H9 (cell line): ENCODE results near the gene NKPD1. TPM values are rescaled to one million over a fixed set of nuclear protein-coding genes. Genes with fewer than 3 reads are reported as not detected.

ENCODE experiments used
- DNase-seq: peaks from one replicate; pipeline ENCODE4 v3.0.0-alpha.2; 2017
- H2AFZ ChIP-seq: one replicate; pipeline ENCODE4 v1.6.1; 2013; ENCODE audit warnings: mild to moderate bottlenecking, low read length, control low read depth, moderate library complexity
- H2AK5ac ChIP-seq: 2 replicates; pipeline ENCODE4 v1.6.1; 2013; ENCODE audit warnings: low read length, control low read depth, mixed read lengths; ENCODE audit not compliant: insufficient read length
- H2BK120ac ChIP-seq: one replicate; pipeline ENCODE4 v1.6.1; 2013; ENCODE audit warnings: low read depth, mild to moderate bottlenecking, low read length, control low read depth, inconsistent platforms; ENCODE audit not compliant: poor library complexity, severe bottlenecking
- H2BK12ac ChIP-seq: 2 replicates; pipeline ENCODE4 v1.6.1; 2013; ENCODE audit warnings: low read length, control low read depth, mixed read lengths, low read depth; ENCODE audit not compliant: insufficient read length
- H2BK15ac ChIP-seq: 2 replicates; pipeline ENCODE4 v1.6.1; 2013; ENCODE audit warnings: low read depth, low read length, control low read depth
- H2BK20ac ChIP-seq: one replicate; pipeline ENCODE4 v1.6.1; 2013; ENCODE audit warnings: low read depth, mild to moderate bottlenecking, low read length, control low read depth, inconsistent platforms; ENCODE audit not compliant: poor library complexity, severe bottlenecking
- H2BK5ac ChIP-seq: 2 replicates; pipeline ENCODE4 v1.6.1; 2013; ENCODE audit warnings: low read length, control low read depth, mixed read lengths; ENCODE audit not compliant: insufficient read length
- H3K14ac ChIP-seq: 2 replicates; pipeline ENCODE4 v1.6.1; 2013; ENCODE audit warnings: low read length, control low read depth; ENCODE audit not compliant: insufficient read depth
- H3K18ac ChIP-seq: 2 replicates; pipeline ENCODE4 v1.6.1; 2013; ENCODE audit warnings: low read depth, mild to moderate bottlenecking, mixed read lengths, low read length, control low read depth; ENCODE audit not compliant: insufficient read length
- H3K23ac ChIP-seq: 2 replicates; pipeline ENCODE4 v1.6.1; 2013; ENCODE audit warnings: low read length, control low read depth, mixed read lengths, low read depth; ENCODE audit not compliant: insufficient read length
- H3K23me2 ChIP-seq: 2 replicates; pipeline ENCODE4 v1.6.1; 2013; ENCODE audit warnings: low read depth, mild to moderate bottlenecking, mixed read lengths, low read length, control low read depth; ENCODE audit not compliant: insufficient read length, poor library complexity, severe bottlenecking
- H3K27ac ChIP-seq: 2 replicates; pipeline ENCODE4 v1.5.1; 2013; ENCODE audit warnings: low read length, control low read depth, mixed read lengths, low read depth; ENCODE audit not compliant: insufficient read length
- H3K27me3 ChIP-seq: 2 replicates; pipeline ENCODE4 v1.6.1; 2013; ENCODE audit warnings: low read length, control low read depth, inconsistent platforms; ENCODE audit not compliant: insufficient read depth
- H3K4ac ChIP-seq: 2 replicates; pipeline ENCODE4 v1.6.1; 2013; ENCODE audit warnings: low read depth, mild to moderate bottlenecking, control low read depth, inconsistent platforms, low read length, moderate library complexity
- H3K4me1 ChIP-seq: 2 replicates; pipeline ENCODE4 v1.6.1; 2013; ENCODE audit warnings: low read length, control low read depth, inconsistent platforms; ENCODE audit not compliant: insufficient read depth
- H3K4me2 ChIP-seq: 2 replicates; pipeline ENCODE4 v1.6.1; 2013; ENCODE audit warnings: low read length, control low read depth, mixed read lengths; ENCODE audit not compliant: insufficient read length, insufficient read depth
- H3K56ac ChIP-seq: 2 replicates; pipeline ENCODE4 v1.6.1; 2013; ENCODE audit warnings: low read depth, mild to moderate bottlenecking, mixed read lengths, low read length, control low read depth; ENCODE audit not compliant: insufficient read length
- H3K79me1 ChIP-seq: 2 replicates; pipeline ENCODE4 v1.6.1; 2013; ENCODE audit warnings: low read depth, mild to moderate bottlenecking, moderate library complexity, low read length, control low read depth, inconsistent platforms; ENCODE audit not compliant: insufficient read depth, poor library complexity, severe bottlenecking
- H3K79me2 ChIP-seq: 2 replicates; pipeline ENCODE4 v1.6.1; 2013; ENCODE audit warnings: low read length, control low read depth, inconsistent platforms; ENCODE audit not compliant: insufficient read depth
- H3K9ac ChIP-seq: 2 replicates; pipeline ENCODE4 v1.6.1; 2013; ENCODE audit warnings: low read length, control low read depth, mixed read lengths; ENCODE audit not compliant: insufficient read length; ENCODE audit errors: extremely low read depth
- H3K9me3 ChIP-seq: one replicate; pipeline ENCODE4 v1.6.1; 2013; ENCODE audit warnings: low read depth, low read length, inconsistent platforms; ENCODE audit not compliant: control insufficient read depth
- H3T11ph ChIP-seq: one replicate; pipeline ENCODE4 v1.6.1; 2013; ENCODE audit warnings: mild to moderate bottlenecking, low read length, control low read depth, inconsistent platforms
- H4K20me1 ChIP-seq: one replicate; pipeline ENCODE4 v1.6.1; 2013; ENCODE audit not compliant: control insufficient read depth, insufficient read length, insufficient read depth
- H4K5ac ChIP-seq: 2 replicates; pipeline ENCODE4 v1.6.1; 2013; ENCODE audit warnings: low read depth, mild to moderate bottlenecking, mixed read lengths, low read length, control low read depth; ENCODE audit not compliant: insufficient read length
- H4K8ac ChIP-seq: replicated peaks from 2 replicates; pipeline ENCODE4 v1.6.1; 2013; ENCODE audit warnings: low read length, control low read depth, mixed read lengths, low read depth; ENCODE audit not compliant: insufficient read length
- H4K91ac ChIP-seq: 2 replicates; pipeline ENCODE4 v1.6.1; 2013; ENCODE audit warnings: low read depth, mild to moderate bottlenecking, moderate library complexity, mixed read lengths, low read length, control low read depth; ENCODE audit not compliant: insufficient read length
- H3K27ac Mint-ChIP-seq, 3 experiments: 2 replicates in 2 of 3; 3 replicates in 1 of 3; pipeline ENCODE4 v1.8.0; 2020 to 2021; ENCODE audit warnings: mixed read lengths in 3 of 3, mild to moderate bottlenecking in 1 of 3, moderate library complexity in 1 of 3
- H3K27me3 Mint-ChIP-seq: 2 replicates; pipeline ENCODE4 v1.8.0; 2021; ENCODE audit warnings: low read depth, mild to moderate bottlenecking, moderate library complexity, mixed read lengths
- H3K36me3 Mint-ChIP-seq, 3 experiments: 2 replicates in 2 of 3; 3 replicates in 1 of 3; pipeline ENCODE4 v1.8.0; 2020 to 2021; ENCODE audit warnings: low read depth in 3 of 3, mixed read lengths in 3 of 3; ENCODE audit not compliant: insufficient read depth in 1 of 3
- H3K4me1 Mint-ChIP-seq, 2 experiments: 2 replicates each; pipeline ENCODE4 v1.8.0; 2020; ENCODE audit warnings: mixed read lengths in 2 of 2
- H3K4me3 Mint-ChIP-seq, 2 experiments: 2 replicates in 1 of 2; 3 replicates in 1 of 2; pipeline ENCODE4 v1.8.0; 2020 to 2021; ENCODE audit warnings: mild to moderate bottlenecking in 2 of 2, mixed read lengths in 2 of 2, moderate library complexity in 1 of 2
- H3K9me3 Mint-ChIP-seq, 2 experiments: 2 replicates in 1 of 2; 3 replicates in 1 of 2; pipeline ENCODE4 v1.8.0; 2020; ENCODE audit warnings: mild to moderate bottlenecking in 2 of 2, mixed read lengths in 2 of 2, moderate library complexity in 1 of 2
- WGBS: extraction: QIAGEN DNeasy Blood & Tissue Kit; methylation state at CpG from one replicate; pipeline ENCODE4 v1.1.7; 2013; ENCODE audit warnings: missing lambda C conversion rate, low lambda C conversion rate, mixed read lengths; ENCODE audit not compliant: insufficient read length; ENCODE audit errors: extremely low coverage; 5-methylcytosine and 5-hydroxymethylcytosine counted together
- total RNA-seq: library from RNA; stranded (reverse); gene quantifications from 2 replicates; pipeline ENCODE4 v1.2.1, GENCODE V29; 2021
- TF ChIP-seq, protein P1 (sequence below): fragments of 200-600 bp; sonication (generic); conservative IDR thresholded peaks from 3 replicates; pipeline ENCODE4 v1.8.0; 2021; ENCODE audit warnings: antibody characterized with exemption, mild to moderate bottlenecking

Gene NKPD1
- total RNA-seq, 1 experiment from 2014 or later, result 0.17 TPM

DNA sequence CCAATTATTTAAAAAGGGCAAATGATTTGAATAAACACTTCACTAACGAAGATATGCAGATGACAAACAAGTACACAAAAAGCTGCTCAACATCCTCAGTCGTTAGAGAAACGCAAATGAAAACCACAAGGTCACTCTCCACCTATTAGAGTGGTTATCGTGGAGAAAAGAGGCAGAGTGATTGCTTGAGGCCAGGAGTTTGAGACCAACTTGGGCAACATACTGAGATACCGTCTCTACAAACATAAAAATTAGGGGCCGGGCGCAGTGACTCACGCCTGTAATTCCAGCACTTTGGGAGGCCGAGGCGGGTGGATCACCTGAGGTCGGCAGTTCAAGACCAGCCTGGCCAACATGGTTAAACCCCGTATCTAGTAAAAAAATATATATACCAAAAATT, 45.0 kb upstream of the NKPD1 start:
- Histone ChIP-seq H2AFZ (no peak overlapping the region), H3T11ph (no peak overlapping the region), H4K20me1 (no peaks in the 10 kb centered on the region), H3K79me2 (no peaks in the 10 kb centered on the region), H3K4ac (no peak overlapping the region), H2BK15ac (no peak overlapping the region), H3K9me3 (no peaks in the 10 kb centered on the region), H3K4me1 (no peaks in the 10 kb centered on the region), H3K23ac (no peak overlapping the region), H3K9ac (no peak overlapping the region), H3K79me1 (no peaks in the 10 kb centered on the region), H4K91ac (no peak overlapping the region), H4K5ac (no peak overlapping the region), H3K4me2 (no peak overlapping the region), H2BK120ac (no peak overlapping the region), H3K23me2 (no peaks in the 10 kb centered on the region), H2BK20ac (no peak overlapping the region), H3K56ac (no peak overlapping the region), H3K27ac (no peak overlapping the region), H3K27me3 (no peaks in the 10 kb centered on the region), H2BK5ac (no peak overlapping the region), H3K14ac (no peak overlapping the region), H3K18ac (no peak overlapping the region), H2BK12ac (no peak overlapping the region), H4K8ac (no peak overlapping the region), H2AK5ac (no peak overlapping the region)
- H3K27ac Mint-ChIP-seq, result no peak overlapping the region
- no CpG with 5 or more reads among the region's 12 CpGs for WGBS
- H3K27me3 Mint-ChIP-seq, result peaks cover 20% of the 10 kb centered on the region
- no peaks in the 10 kb centered on the region for H3K36me3 Mint-ChIP-seq
- DNase-seq, result no peak
- TF ChIP-seq, protein P1, sequence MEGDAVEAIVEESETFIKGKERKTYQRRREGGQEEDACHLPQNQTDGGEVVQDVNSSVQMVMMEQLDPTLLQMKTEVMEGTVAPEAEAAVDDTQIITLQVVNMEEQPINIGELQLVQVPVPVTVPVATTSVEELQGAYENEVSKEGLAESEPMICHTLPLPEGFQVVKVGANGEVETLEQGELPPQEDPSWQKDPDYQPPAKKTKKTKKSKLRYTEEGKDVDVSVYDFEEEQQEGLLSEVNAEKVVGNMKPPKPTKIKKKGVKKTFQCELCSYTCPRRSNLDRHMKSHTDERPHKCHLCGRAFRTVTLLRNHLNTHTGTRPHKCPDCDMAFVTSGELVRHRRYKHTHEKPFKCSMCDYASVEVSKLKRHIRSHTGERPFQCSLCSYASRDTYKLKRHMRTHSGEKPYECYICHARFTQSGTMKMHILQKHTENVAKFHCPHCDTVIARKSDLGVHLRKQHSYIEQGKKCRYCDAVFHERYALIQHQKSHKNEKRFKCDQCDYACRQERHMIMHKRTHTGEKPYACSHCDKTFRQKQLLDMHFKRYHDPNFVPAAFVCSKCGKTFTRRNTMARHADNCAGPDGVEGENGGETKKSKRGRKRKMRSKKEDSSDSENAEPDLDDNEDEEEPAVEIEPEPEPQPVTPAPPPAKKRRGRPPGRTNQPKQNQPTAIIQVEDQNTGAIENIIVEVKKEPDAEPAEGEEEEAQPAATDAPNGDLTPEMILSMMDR, result no peak
- H3K4me1 Mint-ChIP-seq, result 0 out of 4 replicates have a peak, but pooled peaks cover 0 to 2% of the 10 kb centered on the region in 2 experiments
- H3K4me3 Mint-ChIP-seq, result no peak overlapping the region
- no peaks in the 10 kb centered on the region for H3K9me3 Mint-ChIP-seq
